Measurements from ENCODE around the gene CNNM1.

CNNM1 gene

GRCh38 chr10:99337311-99337811 is 8.2 kb downstream of the CNNM1 start:
- DNase-seq (ENCODE audit: low spot score): no peak

DNA sequence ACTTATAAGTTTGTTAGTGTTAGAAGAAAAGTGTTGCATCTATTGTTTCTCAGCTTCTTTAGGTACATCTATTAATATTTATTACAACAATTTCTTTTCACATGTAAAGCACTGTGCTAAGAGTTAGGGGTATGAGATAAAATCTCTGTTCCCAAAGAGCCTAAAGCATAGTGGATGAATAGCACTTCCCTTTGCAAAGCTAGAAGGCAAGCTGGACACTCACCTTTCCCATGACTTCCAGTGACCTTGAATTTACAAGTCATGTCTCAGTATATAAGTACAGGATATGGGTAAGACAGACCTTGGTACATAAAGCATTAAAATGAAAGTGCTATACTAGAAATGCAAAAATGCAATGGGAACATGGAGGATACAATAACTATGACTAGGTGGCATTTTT is 8.7 kb downstream of the CNNM1 start:
- no peak for DNase-seq (ENCODE audit: low spot score)

DNA sequence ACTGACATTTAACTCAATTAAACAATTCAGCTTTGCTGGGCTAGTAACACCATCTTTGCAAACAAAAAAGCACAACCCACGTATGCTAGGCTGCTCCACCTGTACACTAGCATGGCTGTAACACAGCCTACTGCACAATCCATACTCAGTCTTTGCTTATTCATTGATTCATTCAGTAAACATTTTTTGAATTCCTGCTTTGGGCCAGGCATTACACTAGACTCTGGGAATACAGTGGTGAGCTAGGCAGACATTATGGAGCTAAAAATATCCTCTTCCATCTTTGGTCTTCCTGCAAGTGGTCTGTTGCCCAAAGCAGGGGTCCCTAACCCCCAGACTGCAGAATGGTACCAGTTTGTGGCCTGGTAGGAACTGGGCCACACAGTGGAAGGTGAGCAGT is 9.9 kb downstream of the CNNM1 start:
- no peak for DNase-seq (ENCODE audit: low spot score)

DNA sequence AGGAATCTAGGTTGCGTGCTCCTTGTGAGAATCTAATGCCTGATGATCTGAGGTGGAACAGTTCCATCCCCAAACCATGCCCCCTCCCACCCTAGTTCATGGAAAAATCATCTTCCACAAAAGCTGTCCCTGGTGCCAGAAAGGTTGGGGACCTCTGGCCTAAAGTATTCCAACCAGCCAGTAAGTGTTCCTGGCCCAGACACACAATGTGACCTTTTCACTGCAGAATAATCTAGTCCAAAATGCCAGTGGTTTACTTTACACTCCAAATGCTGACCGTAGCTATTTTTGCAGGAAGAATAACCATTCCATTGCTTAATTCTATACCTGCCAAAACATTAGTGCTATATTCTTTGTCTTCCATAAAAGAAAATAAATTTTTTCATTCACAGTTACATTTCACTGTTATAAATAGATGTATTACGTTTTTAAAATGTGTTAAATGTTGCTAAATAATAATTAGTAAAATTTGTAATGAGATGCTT is 10.4 kb downstream of the CNNM1 start:
- no peak for DNase-seq (ENCODE audit: low spot score)

DNA sequence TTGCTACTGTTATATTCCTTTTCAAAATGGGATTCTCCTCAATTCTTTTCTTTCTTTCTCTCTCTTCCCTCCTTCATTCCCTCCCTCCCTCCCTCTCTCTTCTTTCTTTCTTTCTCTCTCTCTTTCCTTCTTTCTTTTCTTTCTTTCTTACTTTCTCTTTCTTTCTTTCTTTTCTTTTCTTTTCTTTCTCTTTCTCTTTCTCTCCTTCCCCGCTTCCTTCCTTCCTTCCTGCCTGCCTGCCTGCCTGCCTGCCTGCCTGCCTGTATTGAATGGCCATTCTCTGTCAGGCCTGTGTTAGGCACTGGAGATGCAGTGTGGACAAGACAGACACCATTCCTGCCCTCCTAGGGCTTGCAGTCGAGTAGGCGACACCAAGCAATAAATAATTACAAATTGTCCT is 11.5 kb downstream of the CNNM1 start:
- DNase-seq (ENCODE audit: low spot score): no peak

GRCh38 chr10:99341248-99341647 is 12.1 kb downstream of the CNNM1 start:
- no peak for DNase-seq (ENCODE audit: low spot score)

DNA sequence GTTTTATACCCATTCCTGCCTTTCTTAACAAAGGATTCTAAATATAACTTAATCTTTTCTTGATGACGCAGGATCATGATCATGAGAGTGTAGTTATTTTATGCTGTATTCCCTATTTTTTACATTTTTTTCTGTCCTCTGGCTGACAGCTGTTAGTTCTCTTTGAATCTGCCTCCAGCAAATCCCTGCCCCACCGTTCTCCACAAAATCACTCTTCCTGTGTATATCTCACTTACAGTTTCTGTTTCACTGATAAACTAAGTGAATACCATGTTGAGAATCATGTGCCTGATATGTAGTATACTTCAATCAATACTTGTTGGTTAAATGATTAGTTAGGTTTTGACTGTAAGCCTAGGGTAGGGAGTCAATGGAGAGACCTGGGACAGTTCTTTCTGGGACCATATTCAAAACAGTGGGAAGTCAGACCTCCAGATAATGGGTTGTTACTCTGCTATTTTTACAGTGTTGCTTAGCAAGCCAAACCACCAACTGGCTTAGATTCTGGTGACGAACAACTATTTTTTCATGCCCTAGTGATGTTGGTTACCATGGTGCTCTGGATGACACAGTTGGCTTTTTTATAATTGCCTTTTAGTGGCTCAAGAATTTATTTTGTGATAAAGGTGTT is 12.8 kb downstream of the CNNM1 start:
- DNase-seq (ENCODE audit: low spot score): no peak

- DNase-seq (ENCODE audit: low spot score): no peak
Observed at GRCh38 chr10:99343262-99343661, 14.1 kb downstream of the CNNM1 start.

- no peak for DNase-seq (ENCODE audit: low spot score)
Observed at GRCh38 chr10:99344715-99345114, 15.6 kb downstream of the CNNM1 start.

GRCh38 chr10:99345350-99345749 is 16.2 kb downstream of the CNNM1 start:
- DNase-seq (ENCODE audit: low spot score): no peak

DNA sequence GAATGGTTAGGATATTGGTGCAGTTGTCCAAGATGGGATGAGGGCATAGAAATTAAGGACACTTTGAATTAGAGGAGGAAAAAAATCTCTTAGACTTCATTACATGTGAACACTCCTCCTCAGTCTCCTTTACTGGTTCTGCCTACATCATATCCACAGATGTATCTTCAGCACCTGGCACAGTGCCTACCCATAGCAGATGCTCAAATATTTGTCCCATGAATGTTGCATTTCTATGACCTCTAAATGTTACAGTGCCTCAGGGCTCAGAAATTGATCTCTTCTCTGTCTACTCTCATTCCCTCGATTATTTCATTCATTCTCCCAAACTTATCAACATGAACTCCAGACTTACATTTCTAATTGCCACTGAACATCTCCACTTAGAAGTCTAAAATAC is 17.1 kb downstream of the CNNM1 start:
- DNase-seq (ENCODE audit: low spot score): no peak

DNA sequence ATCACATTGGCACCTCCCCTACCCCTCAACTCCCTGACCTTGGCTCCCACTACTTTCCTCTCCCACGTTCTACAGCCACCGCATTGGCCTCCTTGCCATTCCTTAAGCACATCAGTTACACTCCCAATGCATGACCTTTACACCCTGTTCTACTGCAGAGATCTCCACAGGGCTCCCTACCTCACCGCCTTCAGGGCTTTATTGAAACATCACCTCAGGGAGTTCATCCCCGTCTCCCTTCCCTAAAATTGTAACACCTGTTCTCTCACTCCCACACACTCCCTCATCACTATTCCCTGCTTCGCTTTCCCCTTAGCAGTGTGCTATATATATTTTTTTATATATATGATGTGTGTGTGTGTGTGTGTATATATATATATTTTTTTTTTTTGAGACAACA is 18.5 kb downstream of the CNNM1 start:
- DNase-seq (ENCODE audit: low spot score): no peak

DNA sequence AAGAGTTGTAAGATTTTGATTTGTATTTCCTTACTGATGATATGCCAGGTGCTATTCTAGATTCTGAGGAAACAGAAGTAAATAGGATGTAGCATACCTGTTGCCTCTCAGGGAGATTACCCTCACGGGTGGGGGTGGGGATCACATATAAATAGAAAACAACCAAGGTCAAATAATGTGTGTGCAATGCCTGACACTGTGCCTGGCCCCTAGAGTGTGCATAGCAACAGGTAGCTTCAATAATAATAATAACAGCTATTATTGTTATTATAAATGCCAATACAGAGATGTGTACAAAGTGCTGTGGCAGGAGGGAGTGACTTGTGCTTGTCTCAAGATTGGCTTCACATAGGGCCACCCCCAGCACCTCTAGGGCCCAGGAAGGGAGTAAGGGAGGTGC is 24.0 kb downstream of the CNNM1 start:
- no peak for DNase-seq (ENCODE audit: low spot score)

DNA sequence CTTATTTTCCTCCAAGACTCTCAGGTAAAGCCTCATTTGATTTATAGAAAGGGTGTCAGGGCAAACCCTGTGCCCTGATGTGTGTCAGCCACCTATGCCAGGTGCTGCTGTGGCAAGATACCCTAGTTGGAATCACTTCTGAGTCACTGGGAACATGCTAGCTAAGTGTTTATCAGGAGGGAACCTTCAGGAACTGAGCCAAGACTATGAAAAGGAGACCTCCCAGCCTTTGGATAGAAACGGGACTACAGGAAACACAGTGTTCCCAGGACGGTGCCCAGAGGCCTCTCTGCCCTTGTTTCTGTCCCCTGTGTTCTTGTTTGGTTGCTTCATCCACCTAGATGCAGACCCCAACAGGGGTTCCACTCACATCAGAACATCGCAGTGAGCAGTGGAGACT is 28.5 kb downstream of the CNNM1 start:
- DNase-seq (ENCODE audit: low spot score): no peak

GRCh38 chr10:99358101-99358500 is 28.9 kb downstream of the CNNM1 start:
- DNase-seq (ENCODE audit: low spot score): no peak

- no peak for DNase-seq (ENCODE audit: low spot score)
Observed at GRCh38 chr10:99360934-99361333, 31.8 kb downstream of the CNNM1 start.

- DNase-seq (ENCODE audit: low spot score): no peak
Observed at GRCh38 chr10:99364125-99364524, 35.0 kb downstream of the CNNM1 start.

DNA sequence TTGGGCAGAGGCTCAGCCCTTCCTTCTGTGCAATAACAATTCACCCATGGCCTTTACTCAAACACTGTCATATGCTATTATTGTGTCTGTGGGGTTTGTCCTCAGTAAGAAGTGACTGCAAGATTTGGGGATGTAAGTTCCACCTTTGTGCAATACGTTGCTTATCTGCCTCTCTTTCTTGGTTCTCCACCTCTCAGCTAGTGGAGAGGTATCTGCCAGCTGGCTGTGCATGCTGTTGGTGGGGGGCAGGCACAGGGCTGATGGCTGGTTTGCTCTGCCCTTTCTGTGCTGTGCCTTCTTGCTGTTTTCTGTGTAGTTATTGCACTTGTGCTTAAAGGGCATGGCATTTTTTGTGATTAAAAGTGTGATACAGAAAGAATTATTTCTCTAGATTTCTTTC is 36.2 kb downstream of the CNNM1 start:
- no peak for DNase-seq (ENCODE audit: low spot score)

GRCh38 chr10:99365736-99366135 is 36.6 kb downstream of the CNNM1 start:
- no peak for DNase-seq (ENCODE audit: low spot score)

- no peak for DNase-seq (ENCODE audit: low spot score)
Observed at GRCh38 chr10:99366666-99367065, 37.5 kb downstream of the CNNM1 start.

DNA sequence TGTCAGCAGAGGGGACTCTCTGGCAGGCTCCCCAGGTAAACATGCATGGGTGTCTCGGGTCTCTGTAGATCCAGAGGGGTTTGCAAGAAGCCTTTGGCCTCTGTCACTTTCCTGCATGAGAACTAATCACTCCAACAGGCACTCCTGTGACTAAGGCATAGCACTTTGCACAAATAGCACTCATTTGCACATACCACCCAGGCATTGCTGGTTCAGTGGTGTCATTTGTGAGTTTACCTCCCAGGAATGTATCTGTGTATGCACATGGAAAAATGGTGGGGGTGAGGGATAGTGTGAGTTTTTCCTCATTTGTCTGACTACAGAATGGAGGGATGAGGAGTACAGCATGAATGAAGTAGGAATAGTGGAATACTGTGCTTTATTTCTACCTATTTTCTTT is 39.5 kb downstream of the CNNM1 start:
- DNase-seq (ENCODE audit: low spot score): no peak

DNA sequence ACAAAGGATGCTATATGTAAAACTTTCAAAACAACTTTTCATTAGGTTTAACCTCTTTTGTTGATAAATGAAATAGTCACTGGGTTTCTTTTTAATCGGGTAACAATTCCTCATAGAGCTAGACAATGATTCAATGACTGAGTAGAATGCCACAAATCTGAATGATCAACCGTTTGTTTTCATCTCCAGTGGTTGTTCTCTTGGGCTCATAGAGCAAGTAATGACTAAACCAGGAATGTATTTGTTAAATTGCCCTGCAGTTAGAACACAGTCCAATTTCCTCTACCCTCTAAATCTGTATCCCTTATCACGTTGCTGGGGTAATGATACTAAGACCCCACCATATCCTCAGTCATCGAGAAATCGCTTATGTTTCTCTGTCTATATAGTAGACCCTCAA is 40.0 kb downstream of the CNNM1 start:
- DNase-seq (ENCODE audit: low spot score): no peak

GRCh38 chr10:99369551-99369950 is 40.4 kb downstream of the CNNM1 start:
- no peak for DNase-seq (ENCODE audit: low spot score)

GRCh38 chr10:99370993-99371392 is 41.8 kb downstream of the CNNM1 start:
- DNase-seq (ENCODE audit: low spot score): peak; percentile 41

Measured in RKO (cell line).